ENCODE measurements around the gene HORMAD1. TPM values are rescaled to one million over a fixed set of nuclear protein-coding genes. Genes with fewer than 3 reads are reported as not detected.

Gene HORMAD1
- total and polyA plus RNA-seq, 2 experiments from 2014 or later: 0.50 TPM; not detected in 1

DNA sequence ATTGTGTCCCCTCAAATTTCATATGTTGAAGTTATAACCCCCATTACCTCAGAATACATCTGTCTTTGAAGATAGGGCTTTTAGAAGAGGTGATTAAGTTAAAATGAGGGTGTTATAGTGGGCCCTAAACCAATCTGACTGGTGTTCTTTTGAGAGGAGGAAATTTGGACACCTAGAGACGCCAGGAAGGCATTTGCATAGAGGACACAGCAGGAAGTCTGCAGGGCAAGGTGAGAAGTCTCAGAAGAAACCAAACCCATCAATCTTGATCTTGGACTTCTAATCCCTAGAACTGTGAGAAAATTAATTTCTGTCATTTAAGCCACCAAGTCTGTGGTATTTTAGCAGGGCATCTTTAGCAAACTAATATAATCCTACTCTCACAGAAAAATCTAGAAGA is 36.8 kb downstream of the HORMAD1 start:
- Histone ChIP-seq H3K27me3 (no peaks in the 10 kb centered on the region), H2AFZ (no peak overlapping the region), H3K4me3 (no peak overlapping the region), H3K27ac (no peak overlapping the region), H3K4me1 (ENCODE audit: insufficient read depth) (no peaks in the 10 kb centered on the region), H4K20me1 (ENCODE audit: insufficient read depth, poor library complexity, severe bottlenecking) (no peaks in the 10 kb centered on the region), H3K4me2 (no peak overlapping the region), H3K9me2 (replicated peaks; ENCODE audit: insufficient read depth) (no peaks in the 10 kb centered on the region), H3K36me3 (replicated peaks; ENCODE audit: insufficient read depth, low read depth) (no peaks in the 10 kb centered on the region), H3K9me3 (ENCODE audit: low read depth) (no peaks in the 10 kb centered on the region), H3K79me2 (peaks cover 18% of the 10 kb centered on the region)
- WGBS (ENCODE audit: low lambda C conversion rate, missing lambda C conversion rate): 86% methylated on average over 1 of the region's 1 CpG
- no peak for DNase-seq (ENCODE audit: low spot score)
- no peak for TF ChIP-seq EZH2phosphoT487 (IDR thresholded peaks at IDR 0.05; ENCODE audit: low read depth, severe bottlenecking, unreplicated experiment)
- TF ChIP-seq EZH2 (IDR thresholded peaks at IDR 0.05; ENCODE audit: borderline replicate concordance): no peak
- TF ChIP-seq, protein P1, sequence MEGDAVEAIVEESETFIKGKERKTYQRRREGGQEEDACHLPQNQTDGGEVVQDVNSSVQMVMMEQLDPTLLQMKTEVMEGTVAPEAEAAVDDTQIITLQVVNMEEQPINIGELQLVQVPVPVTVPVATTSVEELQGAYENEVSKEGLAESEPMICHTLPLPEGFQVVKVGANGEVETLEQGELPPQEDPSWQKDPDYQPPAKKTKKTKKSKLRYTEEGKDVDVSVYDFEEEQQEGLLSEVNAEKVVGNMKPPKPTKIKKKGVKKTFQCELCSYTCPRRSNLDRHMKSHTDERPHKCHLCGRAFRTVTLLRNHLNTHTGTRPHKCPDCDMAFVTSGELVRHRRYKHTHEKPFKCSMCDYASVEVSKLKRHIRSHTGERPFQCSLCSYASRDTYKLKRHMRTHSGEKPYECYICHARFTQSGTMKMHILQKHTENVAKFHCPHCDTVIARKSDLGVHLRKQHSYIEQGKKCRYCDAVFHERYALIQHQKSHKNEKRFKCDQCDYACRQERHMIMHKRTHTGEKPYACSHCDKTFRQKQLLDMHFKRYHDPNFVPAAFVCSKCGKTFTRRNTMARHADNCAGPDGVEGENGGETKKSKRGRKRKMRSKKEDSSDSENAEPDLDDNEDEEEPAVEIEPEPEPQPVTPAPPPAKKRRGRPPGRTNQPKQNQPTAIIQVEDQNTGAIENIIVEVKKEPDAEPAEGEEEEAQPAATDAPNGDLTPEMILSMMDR (IDR thresholded peaks at IDR 0.05; ENCODE audit: poor library complexity): no peak

DNA sequence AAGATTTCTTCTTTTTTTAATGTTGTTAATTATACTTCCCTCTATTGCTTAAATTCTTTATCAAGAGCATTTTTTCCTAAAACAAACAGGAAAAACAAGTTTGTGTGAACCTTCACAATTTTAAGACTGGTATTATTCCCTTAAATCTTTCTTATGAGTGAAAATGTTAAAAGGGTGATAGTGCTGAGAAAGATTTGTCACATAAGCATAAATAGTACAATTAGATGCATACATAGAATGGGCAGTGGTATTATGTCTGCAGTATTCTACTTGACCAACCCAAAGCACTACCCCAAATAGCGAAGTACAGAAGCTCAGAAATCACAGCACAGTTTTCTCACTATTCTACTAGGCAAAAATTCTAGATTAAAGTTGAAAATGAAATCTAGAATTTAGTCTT is 41.7 kb downstream of the HORMAD1 start:
- TF ChIP-seq EZH2 (IDR thresholded peaks at IDR 0.05; ENCODE audit: borderline replicate concordance) (no peak), EZH2phosphoT487 (IDR thresholded peaks at IDR 0.05; ENCODE audit: low read depth, severe bottlenecking, unreplicated experiment) (no peak)
- TF ChIP-seq, protein P1 (IDR thresholded peaks at IDR 0.05; ENCODE audit: poor library complexity): no peak
- WGBS (ENCODE audit: low lambda C conversion rate, missing lambda C conversion rate): 100% methylated on average over 1 of the region's 1 CpG
- Histone ChIP-seq H3K4me1 (ENCODE audit: insufficient read depth) (no peaks in the 10 kb centered on the region), H3K36me3 (replicated peaks; ENCODE audit: insufficient read depth, low read depth) (no peaks in the 10 kb centered on the region), H3K27ac (no peak overlapping the region), H3K4me3 (no peak overlapping the region), H3K27me3 (no peaks in the 10 kb centered on the region), H3K9me3 (ENCODE audit: low read depth) (no peaks in the 10 kb centered on the region), H3K79me2 (peaks cover 34% of the 10 kb centered on the region), H4K20me1 (ENCODE audit: insufficient read depth, poor library complexity, severe bottlenecking) (peaks cover 2% of the 10 kb centered on the region), H2AFZ (no peak overlapping the region), H3K9me2 (replicated peaks; ENCODE audit: insufficient read depth) (no peaks in the 10 kb centered on the region), H3K4me2 (no peak overlapping the region)
- DNase-seq (ENCODE audit: low spot score): no peak

DNA sequence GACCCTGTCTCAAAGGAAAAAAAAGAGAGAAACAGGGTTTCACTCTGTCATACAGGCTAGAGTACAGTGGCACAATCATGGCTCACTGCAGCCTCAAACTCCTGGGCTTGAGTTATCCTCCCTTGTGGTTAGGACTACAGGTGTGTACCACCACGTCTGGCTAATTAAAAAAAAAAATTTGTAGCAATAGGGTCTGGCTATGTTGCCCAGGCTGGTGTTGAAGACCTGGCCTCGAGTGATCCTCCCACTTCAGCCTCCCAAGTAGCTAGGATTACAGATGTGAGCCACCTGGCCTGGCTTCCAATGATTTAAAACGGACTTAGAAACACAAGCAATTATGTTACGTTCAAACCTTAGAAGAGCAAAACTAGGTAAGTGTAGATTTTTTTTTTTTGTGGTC is 45.8 kb downstream of the HORMAD1 start:
- Histone ChIP-seq H3K79me2 (peaks cover 37% of the 10 kb centered on the region), H3K27ac (no peak overlapping the region), H3K4me3 (no peak overlapping the region), H3K9me2 (replicated peaks; ENCODE audit: insufficient read depth) (no peaks in the 10 kb centered on the region), H3K27me3 (no peaks in the 10 kb centered on the region), H3K4me2 (no peak overlapping the region), H3K9me3 (ENCODE audit: low read depth) (no peaks in the 10 kb centered on the region), H4K20me1 (ENCODE audit: insufficient read depth, poor library complexity, severe bottlenecking) (peaks cover 2% of the 10 kb centered on the region), H2AFZ (no peak overlapping the region), H3K4me1 (ENCODE audit: insufficient read depth) (no peaks in the 10 kb centered on the region), H3K36me3 (replicated peaks; ENCODE audit: insufficient read depth, low read depth) (no peaks in the 10 kb centered on the region)
- WGBS (ENCODE audit: low lambda C conversion rate, missing lambda C conversion rate): 99% methylated on average over 4 of the region's 4 CpGs
- TF ChIP-seq EZH2phosphoT487 (IDR thresholded peaks at IDR 0.05; ENCODE audit: low read depth, severe bottlenecking, unreplicated experiment) (no peak), EZH2 (IDR thresholded peaks at IDR 0.05; ENCODE audit: borderline replicate concordance) (no peak)
- TF ChIP-seq, protein P1 (IDR thresholded peaks at IDR 0.05; ENCODE audit: poor library complexity): no peak
- DNase-seq (ENCODE audit: low spot score): no peak

DNA sequence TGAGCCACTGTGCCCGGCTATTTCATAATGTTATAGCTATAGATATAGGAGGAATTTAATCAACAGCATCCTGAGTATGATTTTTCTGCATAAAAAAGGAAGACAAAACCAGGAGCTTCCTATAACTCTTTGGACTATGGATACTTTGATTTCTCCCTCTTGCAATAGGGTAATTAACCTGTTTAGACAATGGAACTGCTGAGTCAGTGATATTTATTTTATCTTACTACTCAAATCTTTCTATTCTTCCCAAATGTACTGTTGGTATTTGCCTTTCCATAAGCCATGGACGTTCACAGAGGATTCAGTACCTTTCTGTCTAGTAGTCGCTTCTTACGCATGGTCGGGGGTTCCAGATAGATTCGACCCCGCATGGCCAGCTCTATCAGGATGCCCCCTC is 57.4 kb downstream of the HORMAD1 start:
- no peak for DNase-seq (ENCODE audit: low spot score)

More for the DNA sequence above, 57.4 kb downstream of the HORMAD1 start:
- H3K36me3 ChIP-seq (replicated peaks; ENCODE audit: insufficient read depth, low read depth): no peaks in the 10 kb centered on the region
- H3K4me2 ChIP-seq: no peak overlapping the region
- H3K27me3 ChIP-seq: no peaks in the 10 kb centered on the region
- no peaks in the 10 kb centered on the region for H3K79me2 ChIP-seq
- H4K20me1 ChIP-seq (ENCODE audit: insufficient read depth, poor library complexity, severe bottlenecking): no peaks in the 10 kb centered on the region
- H3K4me3 ChIP-seq: no peak overlapping the region
- H3K4me1 ChIP-seq (ENCODE audit: insufficient read depth): no peaks in the 10 kb centered on the region
- no peak for TF ChIP-seq EZH2 (IDR thresholded peaks at IDR 0.05; ENCODE audit: borderline replicate concordance)
- TF ChIP-seq, protein P1 (IDR thresholded peaks at IDR 0.05; ENCODE audit: poor library complexity): no peak
- TF ChIP-seq EZH2phosphoT487 (IDR thresholded peaks at IDR 0.05; ENCODE audit: low read depth, severe bottlenecking, unreplicated experiment): no peak
- no peaks in the 10 kb centered on the region for H3K9me3 ChIP-seq (ENCODE audit: low read depth)
- no peaks in the 10 kb centered on the region for H3K9me2 ChIP-seq (replicated peaks; ENCODE audit: insufficient read depth)
- 82% methylated on average over 7 of the region's 7 CpGs for WGBS (ENCODE audit: low lambda C conversion rate, missing lambda C conversion rate)
- H2AFZ ChIP-seq: no peak overlapping the region
- no peak overlapping the region for H3K27ac ChIP-seq

Data from hepatocyte (in vitro differentiated cells).